Spleen (tissue), 11 donors: ENCODE measurements around the gene CCDC88A. TPM values are rescaled to one million over a fixed set of nuclear protein-coding genes. Genes with fewer than 3 reads are reported as not detected.
"Not testable (repeated sequence)": the region's sequence is repeated elsewhere in the genome, so short reads cannot be mapped to it uniquely, and the experiment has no call there.

Experiments
- DNase-seq: peaks from one replicate; pipeline ENCODE4 v3.0.0-alpha.2; 2020
- H3K27ac ChIP-seq, 8 donors: fragments of 200-600 bp; sonication (generic) in 7 of 8; 1 replicate in 4 of 8; 2 replicates in 4 of 8; pipeline versions ENCODE4 v1.5.0 to v1.8.0; 2016 to 2021; ENCODE audit warnings: inconsistent platforms in 4 of 8, mild to moderate bottlenecking in 4 of 8, moderate library complexity in 1 of 8
- H3K27me3 ChIP-seq, 7 donors: fragments of 200-600 bp; sonication (generic) in 6 of 7; replicated peaks in 1 of 7; 1 replicate in 4 of 7; 2 replicates in 3 of 7; pipeline versions ENCODE4 v1.5.0 to v1.8.0; 2016 to 2021; ENCODE audit warnings: inconsistent platforms in 3 of 7, mild to moderate bottlenecking in 1 of 7
- H3K36me3 ChIP-seq, 6 donors: fragments of 200-600 bp; sonication (generic) in 5 of 6; 1 replicate in 4 of 6; 2 replicates in 2 of 6; pipeline versions ENCODE4 v1.5.0 to v1.8.0; 2016 to 2021; ENCODE audit warnings: inconsistent platforms in 2 of 6
- H3K4me1 ChIP-seq, 6 donors: fragments of 200-600 bp; sonication (generic) in 5 of 6; 1 replicate in 3 of 6; 2 replicates in 3 of 6; pipeline versions ENCODE4 v1.5.0 to v1.8.0; 2016 to 2021; ENCODE audit warnings: inconsistent platforms in 3 of 6
- H3K4me3 ChIP-seq, 8 donors: fragments of 200-600 bp; sonication (generic) in 7 of 8; 1 replicate in 4 of 8; 2 replicates in 4 of 8; pipeline versions ENCODE4 v1.5.0 to v1.8.0; 2016 to 2021; ENCODE audit warnings: inconsistent platforms in 4 of 8, mild to moderate bottlenecking in 4 of 8, moderate library complexity in 2 of 8
- H3K9me3 ChIP-seq, 8 donors: fragments of 200-600 bp; sonication (generic) in 7 of 8; 1 replicate in 4 of 8; 2 replicates in 4 of 8; pipeline versions ENCODE4 v1.5.0 to v1.8.0; 2016 to 2021; ENCODE audit warnings: inconsistent platforms in 4 of 8
- CTCF ChIP-seq, 11 experiments: fragments of 200-600 bp in 7 of 11; fragments of 450-650 bp in 4 of 11; sonication (generic) in 4 of 11; IDR thresholded peaks in 8 of 11; conservative IDR thresholded peaks in 3 of 11; 1 replicate in 7 of 11; 2 replicates in 4 of 11; pipeline versions ENCODE4 v1.4.0 to v1.8.0; 2016 to 2021; ENCODE audit warnings: antibody characterized with exemption in 11 of 11, inconsistent platforms in 4 of 11, mild to moderate bottlenecking in 1 of 11
- POLR2A ChIP-seq, 3 donors: fragments of 450-650 bp; IDR thresholded peaks; one replicate each; pipeline ENCODE4 v1.5.1; 2017; ENCODE audit warnings: antibody characterized with exemption in 3 of 3, mild to moderate bottlenecking in 1 of 3
- POLR2AphosphoS5 ChIP-seq, 3 donors: sonication (generic); formaldehyde crosslinking; IDR thresholded peaks; one replicate each; pipeline ENCODE4 v1.5.1; 2017; ENCODE audit warnings: antibody characterized with exemption in 3 of 3
- WGBS, 5 donors: extraction: QIAGEN DNeasy Blood & Tissue Kit in 3 of 5; methylation state at CpG; one replicate each; pipeline versions ENCODE4 v1.1.5 to v1.1.7; 2013 to 2018; 5-methylcytosine and 5-hydroxymethylcytosine counted together
- intact Hi-C: fragments of 100-400 bp; cut with DNase I; formaldehyde crosslinking; loops from one replicate; pipeline ENCODE4 v1.15.0; 2023; ENCODE audit warnings: low total_unique reads
- polyA plus RNA-seq, 3 donors: library from polyadenylated mRNA; stranded (reverse); fragments of 200-250 nt; gene quantifications; one replicate each; pipeline ENCODE4 v1.2.1, GENCODE V29; 2013
- total RNA-seq, 7 donors: library from RNA; depleted of rRNA in 3 of 7; stranded (reverse); fragments of >200 nt in 3 of 7; fragmentation: NEBNext Ultra II Directional in 4 of 7; extraction: Animal tissue kit (Norgen Biotek cat#: 25700) in 4 of 7; gene quantifications; one replicate each; pipeline versions ENCODE4 v1.1.0 to v1.2.1, GENCODE V29; 2016 to 2021
- donor health status: healthy with polysubstance abuse.
- donor health status: DM: no; HTN: no; CAD: no; lungs with moderate emphysema.
- donor health status: DM: no; HTN: no; CAD: no.
- donor health status: Bipolar disorder and iron deficiency.
- donor health status: healthy.
- donor health status: DM: no; HTN: no; CAD: no.
- donor health status: DM: yes; HTN: yes; CAD: no.

CCDC88A gene
- total and polyA plus RNA-seq, 10 donors: 16.4 to 130 (median 77.9) TPM

GRCh38 chr2:55282110-55282917 lies 137.3 kb downstream of the CCDC88A start:
- Histone ChIP-seq H3K27ac (peak overlapping the region; percentile 89 to 97 (median 94)), H3K4me3 (peak overlapping the region; percentile 44 to 77 (median 60)), H3K27me3 (no peaks in the 10 kb centered on the region), H3K9me3 (no peaks in the 10 kb centered on the region), H3K4me1 (peaks cover 3 to 37% (median 25%) of the 10 kb centered on the region in 6 donors), H3K36me3 (no peaks in the 10 kb centered on the region)
- 1 to 3% (median 1%) methylated on average over 22 to 60 of the region's 60 CpGs for WGBS, 5 donors
- peak; percentile 99 for DNase-seq
- intact Hi-C loops: no loop called here
- peak in 2 of 3 donors; percentile 61 to 74 for TF ChIP-seq POLR2A (IDR thresholded peaks at IDR 0.05)
- peak in 1 of 11 experiments; percentile 14 for TF ChIP-seq CTCF (IDR thresholded peaks at IDR 0.05 in 8 of 11, conservative IDR thresholded peaks at IDR 0.05 in 3 of 11)
- TF ChIP-seq POLR2AphosphoS5 (IDR thresholded peaks at IDR 0.05): peak; percentile 96 to 98 (median 97)

GRCh38 chr2:55280851-55281546 lies 138.7 kb downstream of the CCDC88A start:
- Histone ChIP-seq H3K4me3 (peak overlapping the region in 1 of 8 donors; percentile 77), H3K4me1 (peaks cover 3 to 37% (median 25%) of the 10 kb centered on the region in 6 donors), H3K27ac (peak overlapping the region in 5 of 8 donors; percentile 91 to 95 (median 94))
- intact Hi-C loops, DNase-seq, H3K36me3 ChIP-seq, H3K27me3 ChIP-seq, H3K9me3 ChIP-seq: not testable (repeated sequence)
- WGBS, 5 donors: 85 to 98% (median 88%) methylated on average over 5 of the region's 5 CpGs

- intact Hi-C loops, H3K4me3 ChIP-seq, H3K27ac ChIP-seq, H3K27me3 ChIP-seq, H3K9me3 ChIP-seq, DNase-seq, H3K36me3 ChIP-seq: not testable (repeated sequence)
- H3K4me1 ChIP-seq: peaks cover 3 to 34% (median 24%) of the 10 kb centered on the region in 6 donors
- 83 to 88% (median 84%) methylated on average over 7 of the region's 7 CpGs for WGBS, 5 donors
Measured at GRCh38 chr2:55279859-55280424, 139.7 kb downstream of the CCDC88A start.

GRCh38 chr2:55279214-55279835 lies 140.3 kb downstream of the CCDC88A start:
- H3K4me3 ChIP-seq, DNase-seq, H3K9me3 ChIP-seq, H3K27ac ChIP-seq, intact Hi-C loops, H3K36me3 ChIP-seq, H3K27me3 ChIP-seq: not testable (repeated sequence)
- WGBS, 5 donors: 52 to 79% (median 70%) methylated on average over 10 of the region's 10 CpGs
- peaks cover 3 to 27% (median 22%) of the 10 kb centered on the region in 6 donors for H3K4me1 ChIP-seq

GRCh38 chr2:55277310-55277709 lies 142.3 kb downstream of the CCDC88A start:
- H3K27ac ChIP-seq: no peak overlapping the region
- H3K9me3 ChIP-seq: no peaks in the 10 kb centered on the region
- H3K27me3 ChIP-seq: no peaks in the 10 kb centered on the region
- TF ChIP-seq POLR2A (IDR thresholded peaks at IDR 0.05): no peak
- TF ChIP-seq CTCF (IDR thresholded peaks at IDR 0.05 in 8 of 11, conservative IDR thresholded peaks at IDR 0.05 in 3 of 11): no peak
- peaks cover 0 to 8% (median 5%) of the 10 kb centered on the region in 6 donors for H3K4me1 ChIP-seq
- no peak for DNase-seq
- intact Hi-C loops: no loop called here
- 62 to 88% (median 80%) methylated on average over 3 of the region's 3 CpGs for WGBS, 5 donors
- H3K4me3 ChIP-seq: no peak overlapping the region
- H3K36me3 ChIP-seq: no peaks in the 10 kb centered on the region

GRCh38 chr2:55274346-55274745 lies 145.3 kb downstream of the CCDC88A start:
- H3K27me3 ChIP-seq, intact Hi-C loops, H3K4me3 ChIP-seq, DNase-seq, H3K9me3 ChIP-seq, H3K36me3 ChIP-seq, H3K27ac ChIP-seq: not testable (repeated sequence)
- 78 to 94% (median 83%) methylated on average over 2 of the region's 2 CpGs for WGBS, 5 donors
- peaks cover 6 to 11% (median 10%) of the 10 kb centered on the region in 6 donors for H3K4me1 ChIP-seq
